HL-60 (cell line): ENCODE measurements around the gene MTX3.

Experiments
- DNase-seq, 2 experiments: peaks; one replicate each; pipeline ENCODE4 v3.0.0-alpha.2; 2010 to 2020; ENCODE audit warnings: low read depth in 1 of 2, low spot score in 1 of 2
- H3K27ac ChIP-seq: fragments of 250-450 bp; sonication (Bioruptor Pico); replicated peaks from 2 replicates; pipeline ENCODE4 v1.5.1; 2020; ENCODE audit warnings: mild to moderate bottlenecking, moderate library complexity
- H3K27me3 ChIP-seq: fragments of 250-450 bp; sonication (Bioruptor Pico); 2 replicates; pipeline ENCODE4 v1.5.1; 2021; ENCODE audit warnings: mild to moderate bottlenecking, moderate library complexity; ENCODE audit not compliant: insufficient read depth, poor library complexity, severe bottlenecking
- H3K4me3 ChIP-seq: replicated peaks from 2 replicates; pipeline ENCODE4 v1.5.1; 2011; ENCODE audit warnings: mild to moderate bottlenecking, control low read depth, low read length; ENCODE audit not compliant: insufficient read depth
- GABPA ChIP-seq: IDR thresholded peaks from 2 replicates; pipeline ENCODE4 v1.6.1; 2012; ENCODE audit warnings: low read depth
- POLR2AphosphoS5 ChIP-seq: IDR thresholded peaks from 2 replicates; pipeline ENCODE4 v1.6.1; 2012; ENCODE audit warnings: low read depth
- SPI1 ChIP-seq: IDR thresholded peaks from 2 replicates; pipeline ENCODE4 v1.6.1; 2012; ENCODE audit warnings: low read depth, mild to moderate bottlenecking, borderline replicate concordance
- TF ChIP-seq, protein P1 (sequence below): IDR thresholded peaks from 2 replicates; pipeline ENCODE4 v1.6.1; 2012; ENCODE audit warnings: low read depth; ENCODE audit not compliant: insufficient replicate concordance
- TF ChIP-seq, protein P2 (sequence below): IDR thresholded peaks from one replicate; pipeline ENCODE4 v1.5.1; 2011; ENCODE audit warnings: low read length, control low read depth, inconsistent platforms; ENCODE audit not compliant: insufficient read depth

Gene MTX3

GRCh38 chr5:79975422-79975821 lies 15.6 kb downstream of the MTX3 start:
- Histone ChIP-seq H3K4me3 (no peak overlapping the region), H3K27ac (no peak overlapping the region), H3K27me3 (no peaks in the 10 kb centered on the region)
- TF ChIP-seq GABPA (no peak), SPI1 (no peak), POLR2AphosphoS5 (no peak)
- TF ChIP-seq, protein P1, sequence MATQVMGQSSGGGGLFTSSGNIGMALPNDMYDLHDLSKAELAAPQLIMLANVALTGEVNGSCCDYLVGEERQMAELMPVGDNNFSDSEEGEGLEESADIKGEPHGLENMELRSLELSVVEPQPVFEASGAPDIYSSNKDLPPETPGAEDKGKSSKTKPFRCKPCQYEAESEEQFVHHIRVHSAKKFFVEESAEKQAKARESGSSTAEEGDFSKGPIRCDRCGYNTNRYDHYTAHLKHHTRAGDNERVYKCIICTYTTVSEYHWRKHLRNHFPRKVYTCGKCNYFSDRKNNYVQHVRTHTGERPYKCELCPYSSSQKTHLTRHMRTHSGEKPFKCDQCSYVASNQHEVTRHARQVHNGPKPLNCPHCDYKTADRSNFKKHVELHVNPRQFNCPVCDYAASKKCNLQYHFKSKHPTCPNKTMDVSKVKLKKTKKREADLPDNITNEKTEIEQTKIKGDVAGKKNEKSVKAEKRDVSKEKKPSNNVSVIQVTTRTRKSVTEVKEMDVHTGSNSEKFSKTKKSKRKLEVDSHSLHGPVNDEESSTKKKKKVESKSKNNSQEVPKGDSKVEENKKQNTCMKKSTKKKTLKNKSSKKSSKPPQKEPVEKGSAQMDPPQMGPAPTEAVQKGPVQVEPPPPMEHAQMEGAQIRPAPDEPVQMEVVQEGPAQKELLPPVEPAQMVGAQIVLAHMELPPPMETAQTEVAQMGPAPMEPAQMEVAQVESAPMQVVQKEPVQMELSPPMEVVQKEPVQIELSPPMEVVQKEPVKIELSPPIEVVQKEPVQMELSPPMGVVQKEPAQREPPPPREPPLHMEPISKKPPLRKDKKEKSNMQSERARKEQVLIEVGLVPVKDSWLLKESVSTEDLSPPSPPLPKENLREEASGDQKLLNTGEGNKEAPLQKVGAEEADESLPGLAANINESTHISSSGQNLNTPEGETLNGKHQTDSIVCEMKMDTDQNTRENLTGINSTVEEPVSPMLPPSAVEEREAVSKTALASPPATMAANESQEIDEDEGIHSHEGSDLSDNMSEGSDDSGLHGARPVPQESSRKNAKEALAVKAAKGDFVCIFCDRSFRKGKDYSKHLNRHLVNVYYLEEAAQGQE: no peak
- TF ChIP-seq, protein P2, sequence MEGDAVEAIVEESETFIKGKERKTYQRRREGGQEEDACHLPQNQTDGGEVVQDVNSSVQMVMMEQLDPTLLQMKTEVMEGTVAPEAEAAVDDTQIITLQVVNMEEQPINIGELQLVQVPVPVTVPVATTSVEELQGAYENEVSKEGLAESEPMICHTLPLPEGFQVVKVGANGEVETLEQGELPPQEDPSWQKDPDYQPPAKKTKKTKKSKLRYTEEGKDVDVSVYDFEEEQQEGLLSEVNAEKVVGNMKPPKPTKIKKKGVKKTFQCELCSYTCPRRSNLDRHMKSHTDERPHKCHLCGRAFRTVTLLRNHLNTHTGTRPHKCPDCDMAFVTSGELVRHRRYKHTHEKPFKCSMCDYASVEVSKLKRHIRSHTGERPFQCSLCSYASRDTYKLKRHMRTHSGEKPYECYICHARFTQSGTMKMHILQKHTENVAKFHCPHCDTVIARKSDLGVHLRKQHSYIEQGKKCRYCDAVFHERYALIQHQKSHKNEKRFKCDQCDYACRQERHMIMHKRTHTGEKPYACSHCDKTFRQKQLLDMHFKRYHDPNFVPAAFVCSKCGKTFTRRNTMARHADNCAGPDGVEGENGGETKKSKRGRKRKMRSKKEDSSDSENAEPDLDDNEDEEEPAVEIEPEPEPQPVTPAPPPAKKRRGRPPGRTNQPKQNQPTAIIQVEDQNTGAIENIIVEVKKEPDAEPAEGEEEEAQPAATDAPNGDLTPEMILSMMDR: no peak
- no peak for DNase-seq

DNA sequence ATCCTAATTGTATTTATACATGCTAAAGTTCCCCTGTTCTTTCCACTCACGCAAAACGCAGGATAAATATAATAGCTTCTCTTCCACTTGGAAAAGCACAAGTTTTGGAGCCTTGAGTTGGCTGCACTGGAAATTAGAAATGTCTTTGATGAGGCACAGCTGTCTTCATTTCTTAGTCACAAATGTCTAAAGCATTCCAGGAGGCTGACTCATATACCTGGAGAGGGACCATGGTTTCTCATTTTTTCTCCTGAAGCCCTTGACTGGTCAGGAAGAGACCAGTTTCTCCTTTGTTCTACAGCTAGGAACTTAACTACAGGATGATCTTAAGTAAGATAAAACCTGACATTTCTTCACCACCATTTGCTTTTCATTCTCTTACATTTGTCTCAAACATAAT lies 16.2 kb downstream of the MTX3 start:
- no peak overlapping the region for H3K27ac ChIP-seq
- no peaks in the 10 kb centered on the region for H3K27me3 ChIP-seq
- H3K4me3 ChIP-seq: no peak overlapping the region
- TF ChIP-seq GABPA: no peak
- TF ChIP-seq, protein P2: no peak
- no peak for TF ChIP-seq POLR2AphosphoS5
- TF ChIP-seq SPI1: no peak
- TF ChIP-seq, protein P1: no peak
- DNase-seq: no peak

DNA sequence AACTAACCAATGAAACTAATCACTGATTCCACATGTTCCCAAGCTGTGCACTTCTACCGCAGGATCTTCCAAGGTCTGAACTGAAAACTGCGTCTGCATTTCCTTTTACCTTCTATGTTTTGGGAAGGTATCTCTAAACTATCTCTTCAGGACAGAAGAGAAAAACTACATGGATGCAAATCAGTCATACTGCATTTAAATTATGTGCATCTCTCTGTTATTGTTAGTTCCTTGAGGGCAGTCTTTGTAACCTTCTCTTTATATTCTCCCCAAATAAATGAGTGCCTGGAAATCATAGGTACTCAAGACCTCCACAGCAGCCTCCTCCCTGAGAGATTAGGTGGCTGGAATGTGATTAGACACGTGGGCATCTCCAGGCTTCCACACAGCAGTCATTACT lies 17.1 kb downstream of the MTX3 start:
- TF ChIP-seq GABPA (no peak), POLR2AphosphoS5 (no peak), SPI1 (no peak)
- TF ChIP-seq, protein P1: no peak
- TF ChIP-seq, protein P2: no peak
- H3K27me3 ChIP-seq: no peaks in the 10 kb centered on the region
- DNase-seq: no peak
- H3K4me3 ChIP-seq: no peak overlapping the region
- H3K27ac ChIP-seq: no peak overlapping the region
